Glomerular visceral epithelial cell (primary cell): Measurements from ENCODE around the gene GRK5.

ENCODE experiments used
- DNase-seq: peaks from one replicate; pipeline ENCODE4 v3.0.0-alpha.2; 2016; ENCODE audit errors: extremely low spot score

GRK5 gene

DNA sequence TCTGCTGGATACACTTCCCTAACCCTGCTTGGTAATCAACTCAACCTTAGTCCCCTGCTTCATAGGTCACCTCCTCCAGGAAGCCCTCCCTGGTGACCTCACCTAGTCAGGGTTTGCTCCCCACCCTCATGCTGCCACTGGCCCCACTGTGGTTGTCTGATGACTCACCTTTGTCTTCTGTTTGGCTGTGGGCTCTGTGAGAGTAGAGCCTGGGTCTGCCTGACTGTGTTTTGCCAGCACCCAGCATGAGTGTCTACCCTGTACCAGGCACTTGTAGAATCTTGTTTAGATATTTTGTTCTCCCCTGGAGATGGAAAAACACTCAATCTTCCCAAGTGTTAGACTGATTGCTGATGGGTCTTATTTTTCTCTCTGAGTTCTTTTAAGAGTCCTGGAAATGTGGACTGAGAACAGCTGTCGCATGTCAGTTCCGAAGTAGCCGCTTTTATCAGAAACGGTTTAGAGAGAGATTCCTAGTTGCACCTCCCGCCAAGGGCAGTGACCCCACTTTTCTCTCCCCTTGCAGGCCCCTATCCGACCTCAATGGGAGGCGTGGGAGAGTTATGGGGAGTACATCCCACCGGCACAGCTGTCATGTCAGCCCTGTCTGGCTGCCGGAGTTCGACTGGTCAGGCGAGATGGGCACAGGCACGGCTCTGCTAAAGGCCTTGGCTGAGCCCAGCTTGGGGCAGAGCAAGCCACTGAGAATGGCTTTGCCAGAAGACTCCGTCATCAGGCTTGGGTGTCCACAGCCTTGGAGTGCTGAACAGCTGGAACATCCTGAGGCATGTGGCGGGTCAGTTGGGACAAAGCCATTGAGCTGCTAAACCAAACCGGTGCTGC lies 134.3 kb downstream of the GRK5 start:
- peak; percentile 60 for DNase-seq

DNA sequence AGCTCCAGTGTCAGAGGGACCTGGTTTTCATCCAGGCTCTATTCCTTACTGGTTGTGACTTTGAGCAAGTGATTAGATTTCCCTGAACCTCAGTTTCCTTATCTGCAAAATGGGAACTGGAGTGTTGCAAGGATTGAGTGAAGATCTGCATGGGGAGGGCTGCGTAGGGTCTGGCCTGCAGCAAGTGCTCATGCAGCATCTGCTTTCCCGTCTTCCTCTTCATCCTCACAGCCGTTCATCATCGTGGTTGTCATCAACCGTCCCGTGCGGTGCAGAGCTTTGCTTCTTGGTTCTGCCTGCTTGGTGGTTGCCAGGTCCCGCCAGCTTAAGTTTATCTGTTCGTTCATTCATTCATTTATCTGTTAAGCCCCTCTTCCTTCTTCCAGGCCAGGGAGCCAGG lies 135.0 kb downstream of the GRK5 start:
- DNase-seq: no peak

DNA sequence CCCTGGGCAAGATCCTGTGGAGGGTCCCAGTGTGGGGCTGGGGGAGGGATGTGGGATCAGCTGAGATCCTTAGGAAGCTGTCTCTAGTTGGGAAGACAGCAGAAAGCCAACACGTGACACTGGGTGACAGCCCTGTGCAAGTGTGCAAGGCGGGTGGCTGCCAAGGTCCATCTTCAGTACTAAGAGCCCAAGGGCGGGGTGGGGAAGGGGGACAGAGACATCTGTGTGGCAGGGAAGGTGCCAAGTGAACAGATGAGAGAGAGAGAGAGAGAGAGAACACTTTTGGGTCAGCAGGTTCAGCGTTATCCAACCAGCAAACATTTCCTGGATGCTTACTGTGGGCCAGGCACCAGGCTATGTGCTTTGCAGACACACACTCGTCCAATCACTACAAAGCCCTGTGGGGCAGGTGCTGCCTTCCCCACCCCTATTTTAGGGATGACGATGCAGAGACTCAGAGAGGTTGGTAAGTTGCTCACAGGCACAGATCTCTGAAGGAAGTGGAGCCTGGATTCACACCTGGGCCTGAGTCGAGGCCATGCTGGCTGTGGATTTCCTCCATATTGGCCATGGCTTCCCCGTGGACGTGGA lies 135.7 kb downstream of the GRK5 start:
- DNase-seq: no peak

DNA sequence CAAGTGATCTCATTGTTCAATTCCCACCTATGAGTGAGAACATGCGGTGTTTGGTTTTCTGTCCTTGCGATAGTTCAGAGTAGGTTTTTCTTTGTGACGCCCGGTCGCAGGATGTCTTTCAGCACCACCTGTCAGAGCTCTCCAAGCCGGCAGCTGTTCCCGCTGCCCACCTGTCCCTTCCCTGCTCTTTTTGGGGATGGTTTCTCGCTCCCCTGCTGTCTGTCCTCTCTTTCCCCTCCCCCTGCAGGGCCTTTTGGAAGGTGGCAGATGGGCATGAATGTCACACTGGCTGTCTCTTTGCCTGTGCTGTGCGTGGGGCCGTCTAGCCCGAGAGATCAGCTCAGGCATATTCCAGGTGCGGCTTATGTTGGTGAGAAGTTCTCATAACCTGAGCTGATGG lies 137.0 kb downstream of the GRK5 start:
- DNase-seq: no peak

DNA sequence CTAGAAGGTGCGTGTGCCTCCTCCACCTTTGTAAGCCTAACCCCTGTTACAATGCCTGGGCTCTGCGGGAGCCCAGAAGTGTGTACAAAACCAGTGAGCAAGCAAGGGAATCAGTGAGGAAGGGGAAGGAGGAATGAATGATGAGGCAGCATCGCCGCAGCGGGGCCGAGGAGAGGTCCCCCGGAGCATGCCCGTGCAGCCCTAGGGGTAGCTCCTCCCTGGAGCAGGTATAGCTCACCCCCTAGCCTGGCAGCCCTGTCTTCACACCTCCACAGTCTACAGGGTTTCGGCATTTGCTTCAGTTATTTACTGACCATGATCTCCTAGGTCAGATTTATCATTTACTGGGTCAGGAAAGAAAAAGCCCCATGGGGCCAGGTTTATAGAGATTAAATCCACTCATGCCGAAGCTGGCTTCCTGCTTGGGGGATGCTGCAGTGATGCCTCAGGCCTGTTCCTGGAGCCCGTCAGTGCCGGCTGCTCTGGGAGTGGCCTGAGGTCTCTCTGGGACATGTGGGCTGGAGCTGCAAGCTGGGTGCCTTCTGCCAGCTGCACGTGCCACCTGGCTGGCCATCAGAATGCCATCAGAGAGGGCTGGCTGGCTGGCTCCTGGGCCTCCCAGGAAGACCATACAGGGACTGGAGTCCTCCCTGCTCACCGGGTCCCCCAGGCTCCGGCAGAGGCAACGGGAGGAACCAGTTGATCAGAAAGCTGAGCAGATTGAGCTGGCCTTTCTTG lies 138.9 kb downstream of the GRK5 start:
- no peak for DNase-seq

DNA sequence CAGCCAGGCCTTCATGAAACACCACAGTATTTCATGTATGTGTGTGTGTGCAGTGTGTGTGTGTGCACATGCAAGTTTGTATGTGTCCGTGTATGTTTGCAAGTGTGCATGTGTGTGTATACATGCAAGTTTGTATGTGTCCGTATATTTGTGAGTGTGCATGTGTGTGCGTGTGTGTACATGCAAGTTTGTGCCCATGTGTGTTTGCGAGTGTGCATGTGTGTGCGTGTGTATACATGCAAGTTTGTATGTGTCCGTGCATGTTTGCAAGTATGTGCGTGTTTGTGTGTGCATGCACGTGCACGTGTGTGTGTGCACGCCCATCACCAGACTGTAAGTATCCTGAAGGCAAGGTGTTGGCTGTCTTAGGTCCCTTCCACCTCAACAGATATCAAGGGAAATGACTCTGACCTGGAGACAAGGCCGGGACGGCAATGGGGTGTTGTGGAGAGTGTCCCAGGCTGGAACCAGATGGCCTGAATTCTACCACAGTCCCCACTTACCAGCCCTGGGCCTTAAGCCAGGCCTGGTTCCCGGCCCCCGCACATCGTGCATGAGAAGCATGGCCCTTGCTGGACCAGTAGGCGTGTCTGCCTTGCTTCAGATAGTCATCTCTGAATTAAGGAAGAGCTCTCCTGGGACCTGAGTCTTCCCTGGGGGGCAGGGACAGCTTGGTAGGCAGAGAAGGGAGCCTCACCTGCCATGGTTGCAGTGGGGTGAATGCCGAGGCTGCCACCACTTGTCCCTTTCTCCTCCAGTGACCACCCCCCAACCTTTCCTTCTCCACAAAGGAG lies 140.0 kb downstream of the GRK5 start:
- DNase-seq: no peak

DNA sequence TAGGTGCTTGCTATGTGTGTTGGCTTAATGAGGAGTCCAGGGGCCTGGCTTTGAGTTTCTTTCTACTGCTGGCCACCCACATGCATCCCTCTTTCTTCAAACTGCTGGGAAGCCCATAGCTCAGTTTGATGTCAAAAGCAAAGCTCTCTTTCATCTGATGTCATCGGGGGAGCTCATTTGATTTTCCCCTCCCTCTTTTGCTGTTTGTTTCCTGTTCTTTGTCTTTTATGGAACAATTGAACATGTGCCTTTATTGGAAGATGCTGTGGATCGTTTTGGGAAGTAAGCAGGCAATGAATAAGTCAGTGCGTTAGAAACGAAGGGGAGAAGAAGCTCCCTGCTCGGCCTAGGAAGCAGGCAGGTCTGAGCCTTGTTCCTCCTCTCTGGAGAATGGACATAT lies 140.7 kb downstream of the GRK5 start:
- DNase-seq: no peak

DNA sequence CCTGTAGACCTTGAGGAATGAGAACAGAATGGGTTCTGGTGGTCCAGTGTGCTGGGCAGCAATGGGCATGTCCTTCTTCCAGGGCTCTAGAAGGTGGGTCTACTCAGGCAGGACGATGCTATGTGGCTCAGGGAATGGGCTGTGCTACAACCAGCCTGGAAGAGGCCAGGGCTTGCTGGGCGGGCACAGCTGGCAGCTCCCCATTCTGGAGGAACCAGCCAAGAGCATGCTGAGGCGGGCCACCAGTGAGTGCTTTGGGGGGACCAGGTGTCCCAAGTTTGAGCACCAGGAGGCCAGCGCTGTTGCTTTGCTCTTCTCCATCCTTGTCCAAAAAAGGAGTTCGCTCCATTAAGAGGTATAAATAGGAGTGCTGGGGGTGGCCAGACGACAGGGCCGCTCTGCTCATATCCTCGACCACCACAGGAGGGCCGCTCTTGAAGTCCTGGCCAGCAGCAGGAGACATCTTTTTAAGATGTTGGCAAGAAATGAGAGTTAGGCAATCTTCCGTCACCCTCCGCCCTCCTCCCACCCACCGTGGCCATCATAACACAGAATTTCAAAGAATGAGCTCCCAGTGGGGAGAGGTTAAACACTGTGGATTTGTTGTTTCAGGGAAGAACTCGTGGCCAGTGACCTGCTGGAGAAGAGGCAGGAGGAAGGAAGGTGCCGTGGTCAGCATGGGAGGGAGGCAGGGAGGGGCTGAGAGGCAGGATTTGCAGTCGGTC lies 141.3 kb downstream of the GRK5 start:
- DNase-seq: no peak

DNA sequence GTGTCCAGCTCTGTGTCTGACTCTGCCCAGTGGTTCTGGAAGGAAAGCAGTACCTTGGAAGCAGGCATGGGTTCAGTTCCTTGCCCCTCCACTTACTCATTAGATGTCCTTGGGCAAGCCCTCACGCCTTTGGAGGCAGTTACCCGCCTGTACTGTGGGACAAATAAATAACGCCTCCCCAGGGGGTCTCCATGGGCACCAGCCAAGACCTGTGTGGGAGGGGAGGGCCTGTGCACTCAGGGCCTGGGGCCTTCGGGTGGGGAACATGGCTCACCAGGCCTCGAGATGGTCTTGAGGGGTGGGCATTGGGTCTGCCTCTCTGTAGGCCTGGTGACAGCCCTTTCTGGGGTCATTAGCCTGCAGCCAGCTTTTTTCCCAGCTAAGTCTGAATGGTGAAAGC lies 142.0 kb downstream of the GRK5 start:
- DNase-seq: no peak

DNA sequence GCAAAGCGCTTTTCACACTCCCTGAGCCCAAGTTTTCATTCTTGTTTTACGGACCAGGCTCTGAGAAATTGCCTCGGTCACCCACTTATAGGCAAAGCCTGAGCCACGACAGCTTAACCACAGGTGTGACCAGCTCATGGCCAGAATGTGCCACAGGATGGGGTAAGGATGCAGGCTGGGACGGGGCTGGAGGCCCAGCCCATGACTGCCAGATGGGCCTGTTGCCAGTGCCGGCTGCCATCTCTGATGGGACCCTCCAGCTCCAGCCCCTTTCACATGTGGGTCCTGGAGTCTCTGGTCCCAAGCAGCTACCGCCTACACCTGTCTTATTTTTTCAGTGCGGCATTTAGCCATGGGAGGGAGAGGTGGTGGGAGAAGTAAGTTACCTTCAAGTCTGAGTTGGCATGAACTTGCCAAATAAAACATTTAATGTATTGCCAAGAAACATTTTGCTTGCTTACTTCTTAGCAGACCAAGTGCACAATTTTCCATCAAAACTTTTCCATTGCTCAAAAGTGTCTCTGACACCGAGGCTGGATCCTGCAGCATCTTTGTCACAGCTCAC lies 142.6 kb downstream of the GRK5 start:
- DNase-seq: no peak

DNA sequence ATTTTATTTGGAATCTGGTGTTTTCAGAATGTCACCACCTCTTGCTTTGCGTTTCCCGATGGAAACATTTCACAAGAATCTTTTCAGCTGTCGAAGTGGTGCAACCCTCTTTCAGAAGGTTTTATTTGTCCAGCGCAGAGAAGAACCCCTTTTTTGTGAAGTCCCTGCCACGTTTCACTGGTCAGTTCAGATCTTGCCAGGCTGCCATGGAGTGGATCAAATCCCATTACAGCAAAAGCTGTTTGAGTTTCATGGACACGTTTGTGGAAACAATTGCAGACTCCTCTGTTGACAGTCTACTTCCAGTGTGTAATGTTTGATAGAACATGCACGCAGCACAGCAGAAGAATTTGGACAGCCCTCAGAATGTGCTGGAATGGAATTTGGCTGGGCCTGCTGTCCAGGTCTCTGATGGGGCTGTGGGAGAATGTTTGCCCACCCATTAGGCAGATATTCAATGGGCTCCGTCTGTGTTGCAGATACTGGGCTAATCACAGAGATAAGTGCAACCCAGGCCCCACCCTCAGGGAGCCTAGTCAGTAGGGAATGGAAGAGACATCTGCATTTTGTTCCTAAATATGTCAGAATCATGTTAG lies 143.2 kb downstream of the GRK5 start:
- no peak for DNase-seq

DNA sequence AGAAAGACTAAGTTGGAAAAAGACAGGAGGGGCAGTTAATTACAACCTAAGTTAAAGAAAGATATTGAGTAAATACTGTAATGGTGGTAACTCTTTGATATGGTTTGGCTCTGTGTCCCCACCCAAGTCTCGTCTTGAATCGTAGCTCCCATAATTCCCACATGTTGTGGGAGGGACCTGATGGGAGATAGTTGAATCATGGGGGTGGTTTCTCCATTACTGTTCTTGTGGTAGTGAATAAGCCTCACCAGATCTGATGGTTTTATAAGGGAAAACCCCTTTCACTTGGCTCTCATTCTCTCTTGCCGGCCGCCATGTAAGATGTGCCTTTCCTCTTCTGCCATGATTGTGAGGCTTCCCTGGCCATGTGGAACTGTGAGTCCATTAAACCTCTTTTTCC lies 143.8 kb downstream of the GRK5 start:
- no peak for DNase-seq

DNA sequence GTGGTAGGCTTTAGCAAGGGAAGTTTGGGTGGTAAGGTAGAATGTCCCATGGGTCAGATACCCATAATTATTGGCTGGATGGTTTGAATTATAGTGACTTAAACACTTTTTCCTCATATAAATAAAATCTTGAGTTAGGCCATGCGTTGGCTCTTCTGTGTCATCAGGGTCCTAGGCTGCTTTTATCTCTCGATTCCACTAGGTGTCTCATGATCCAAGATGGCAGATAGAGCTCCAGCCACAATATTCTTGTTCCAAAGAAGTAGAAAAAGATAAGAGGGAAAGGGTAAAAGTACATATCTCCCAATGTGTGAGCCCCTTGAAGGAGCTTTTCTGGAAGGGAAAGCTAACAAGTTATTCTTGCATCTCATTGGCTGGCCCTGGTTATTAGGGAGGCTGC lies 144.7 kb downstream of the GRK5 start:
- no peak for DNase-seq

DNA sequence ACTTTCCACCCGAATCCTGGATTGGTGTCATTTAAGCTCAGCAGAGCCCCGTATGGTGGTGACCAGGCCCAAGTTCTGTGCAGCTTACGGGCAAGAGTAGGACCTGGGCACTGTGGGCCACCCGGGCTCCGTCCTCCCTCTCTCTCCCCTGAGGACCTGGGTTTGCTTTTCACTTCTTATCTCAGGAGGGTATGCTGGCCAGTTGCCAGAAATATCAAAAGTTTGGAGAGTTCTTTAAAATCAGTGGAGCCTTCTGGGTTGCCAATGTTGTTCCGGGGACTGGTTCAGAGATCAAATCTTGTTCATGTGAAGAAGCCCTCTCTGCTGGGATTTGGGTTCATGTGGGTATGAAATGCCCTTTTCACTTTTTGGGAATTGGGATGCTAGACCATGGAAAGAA lies 145.4 kb downstream of the GRK5 start:
- no peak for DNase-seq

DNA sequence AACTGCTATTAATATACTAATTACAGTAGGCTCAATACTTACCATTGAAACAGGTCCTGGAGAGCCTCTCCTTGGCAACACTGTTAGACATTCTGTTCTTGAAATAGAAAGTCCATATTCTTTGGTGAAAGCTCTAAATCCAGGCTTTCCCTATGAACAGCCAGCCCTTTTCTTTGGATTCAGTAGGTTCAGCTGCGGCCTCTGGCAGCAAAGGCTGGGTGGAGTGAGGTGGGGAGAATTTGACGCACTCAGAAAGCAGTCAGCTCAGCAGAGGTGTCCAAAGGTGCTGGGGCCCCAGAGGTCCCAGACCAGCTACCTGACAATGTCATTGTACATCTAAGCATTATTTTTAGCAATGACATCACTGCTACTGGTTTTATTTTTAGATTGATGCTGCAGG lies 146.1 kb downstream of the GRK5 start:
- no peak for DNase-seq

DNA sequence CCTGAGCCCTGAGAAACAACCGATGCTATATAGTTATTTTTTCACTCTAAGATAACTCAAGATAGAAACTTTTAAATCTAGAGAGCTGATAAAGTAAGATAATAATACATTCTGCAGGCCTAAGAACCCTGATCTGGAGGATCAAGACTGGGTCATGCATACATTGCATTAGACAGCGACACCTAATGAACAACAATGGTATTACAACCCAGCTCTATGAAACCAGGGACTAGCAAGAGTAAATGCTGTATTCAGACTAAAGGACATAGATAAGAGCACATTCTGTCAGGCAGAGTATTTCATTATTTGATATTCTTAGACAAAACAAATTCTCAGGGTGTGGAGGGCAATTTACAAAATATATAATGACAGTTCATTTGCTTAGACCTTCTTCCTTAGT lies 148.6 kb downstream of the GRK5 start:
- no peak for DNase-seq

DNA sequence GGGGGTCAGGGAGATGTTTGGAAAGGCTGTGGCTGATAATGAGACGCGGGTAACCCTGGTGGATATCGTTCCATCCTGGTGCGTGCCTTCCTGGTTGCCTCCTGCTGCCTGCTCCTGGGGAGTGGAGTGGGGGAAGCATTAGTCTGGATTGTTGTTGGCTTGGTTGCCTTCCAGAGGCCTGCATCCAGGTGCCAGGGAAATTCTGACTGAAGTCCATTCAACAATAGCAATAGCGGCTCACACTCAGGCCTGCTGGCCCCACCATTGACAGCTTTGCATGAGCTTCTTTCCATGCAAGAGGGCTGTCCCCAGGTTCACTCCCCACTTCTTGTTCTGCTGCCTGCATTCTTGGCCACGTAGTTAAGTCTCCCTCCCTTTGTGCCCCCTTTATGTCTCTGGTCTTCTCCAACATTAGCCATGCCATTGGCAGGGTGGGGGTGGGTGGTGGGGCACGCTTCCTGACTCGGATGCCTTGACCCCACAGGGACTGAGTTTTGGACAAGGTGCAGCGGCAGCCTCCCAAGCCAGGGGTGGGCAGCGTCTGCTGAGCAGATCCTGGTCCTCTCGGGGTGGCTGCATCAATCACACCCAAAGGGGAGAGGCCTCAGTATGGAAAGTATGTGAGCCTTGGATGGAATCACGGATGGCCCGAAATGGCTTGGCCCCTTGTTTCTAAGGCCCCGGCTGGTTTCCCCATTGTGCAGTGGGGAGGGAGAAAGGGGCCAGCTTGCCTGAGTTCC lies 150.2 kb downstream of the GRK5 start:
- DNase-seq: no peak

DNA sequence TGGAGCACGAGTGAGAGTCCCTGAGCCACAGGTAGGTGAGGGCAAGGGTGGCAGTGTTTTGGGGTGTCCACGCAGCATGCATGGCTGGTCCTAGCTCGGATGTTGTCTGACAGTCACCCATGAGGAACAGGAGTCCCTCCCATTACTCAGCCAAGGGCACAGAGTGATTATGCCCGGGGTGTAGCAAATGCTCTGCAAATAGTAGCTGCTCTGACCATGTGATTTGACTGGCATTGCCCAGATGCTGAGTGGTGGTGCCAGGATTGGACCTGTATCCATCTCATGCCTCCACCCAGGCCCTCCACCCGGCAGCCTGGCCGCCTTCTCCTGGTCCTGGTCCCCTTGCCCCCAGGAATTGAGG lies 150.8 kb downstream of the GRK5 start:
- no peak for DNase-seq

DNA sequence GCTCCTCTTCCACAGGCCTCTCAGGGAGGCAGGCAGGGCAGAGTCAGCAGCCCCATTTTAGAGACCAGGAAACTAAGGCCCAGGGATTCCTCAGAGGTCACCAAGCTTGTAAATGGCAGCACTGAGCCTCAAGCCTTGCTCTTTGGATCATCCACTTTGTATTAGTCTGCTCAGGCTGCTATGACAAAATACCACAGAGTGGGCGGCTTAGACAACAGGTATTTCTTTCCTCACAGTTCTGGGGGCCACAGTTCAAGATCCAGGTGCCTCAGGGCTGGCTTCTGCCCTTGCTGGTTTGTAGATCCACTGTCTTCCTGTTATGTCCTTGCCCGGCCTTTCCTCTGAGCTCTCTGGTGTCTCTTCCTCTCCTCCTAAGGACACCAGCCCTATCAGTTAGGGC lies 151.2 kb downstream of the GRK5 start:
- DNase-seq: no peak

DNA sequence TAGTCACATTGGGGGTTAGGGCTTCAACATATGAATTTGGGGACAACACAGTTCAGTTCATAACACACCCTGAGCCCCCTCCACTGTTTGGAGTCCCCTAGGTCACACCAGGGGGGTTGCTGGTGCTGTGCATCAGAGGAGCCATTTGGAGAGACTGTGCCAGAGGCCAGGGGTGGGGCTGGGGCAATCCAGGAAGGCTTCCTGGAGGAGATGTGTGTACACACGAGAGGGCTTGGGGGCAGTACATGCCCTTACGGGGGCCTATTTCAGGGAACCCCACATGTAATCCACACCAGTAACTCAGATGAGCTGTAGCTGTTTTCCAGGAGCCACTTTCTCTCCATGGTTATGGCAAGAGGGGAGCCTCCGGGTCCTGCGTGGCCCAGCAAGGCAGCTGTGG lies 151.7 kb downstream of the GRK5 start:
- DNase-seq: no peak
